Skeletal muscle satellite cell (primary cell): Measurements from ENCODE around the gene SLC15A3.
"Not testable (repeated sequence)": the region's sequence is repeated elsewhere in the genome, so short reads cannot be mapped to it uniquely, and the experiment has no call there.

Source experiments
- H3K27me3 ChIP-seq: 2 replicates; pipeline ENCODE4 v1.7.0; 2013; ENCODE audit warnings: low read length; ENCODE audit not compliant: control insufficient read depth, insufficient read depth
- H3K36me3 ChIP-seq: 2 replicates; pipeline ENCODE4 v1.7.0; 2013; ENCODE audit warnings: mild to moderate bottlenecking, control low read depth, low read length; ENCODE audit not compliant: insufficient read depth
- H3K4me1 ChIP-seq: 2 replicates; pipeline ENCODE4 v1.7.0; 2013; ENCODE audit warnings: low read length; ENCODE audit not compliant: control insufficient read depth, insufficient read depth
- H3K4me2 ChIP-seq: 2 replicates; pipeline ENCODE4 v1.7.0; 2013; ENCODE audit warnings: mild to moderate bottlenecking, low read length
- H3K4me3 ChIP-seq: 2 replicates; pipeline ENCODE4 v1.7.0; 2013; ENCODE audit warnings: low read length
- H3K9ac ChIP-seq: 2 replicates; pipeline ENCODE4 v1.7.0; 2013; ENCODE audit warnings: mild to moderate bottlenecking, low read depth, low read length, moderate library complexity
- H3K9me3 ChIP-seq: replicated peaks from 2 replicates; pipeline ENCODE4 v1.7.0; 2013; ENCODE audit warnings: mild to moderate bottlenecking, control low read depth, low read length

SLC15A3 gene

GRCh38 chr11:60974316-60974715 is 22.3 kb upstream of the SLC15A3 start:
- H3K4me3 ChIP-seq, H3K9me3 ChIP-seq, H3K4me2 ChIP-seq, H3K36me3 ChIP-seq, H3K9ac ChIP-seq, H3K4me1 ChIP-seq: not testable (repeated sequence)
- peaks cover 40% of the 10 kb centered on the region for H3K27me3 ChIP-seq

GRCh38 chr11:60973699-60974098 is 21.7 kb upstream of the SLC15A3 start:
- H3K9ac ChIP-seq, result no peak overlapping the region
- H3K4me1 ChIP-seq, result no peaks in the 10 kb centered on the region
- no peak overlapping the region for H3K4me2 ChIP-seq
- no peak overlapping the region for H3K4me3 ChIP-seq
- peaks cover 38% of the 10 kb centered on the region for H3K27me3 ChIP-seq
- no peaks in the 10 kb centered on the region for H3K9me3 ChIP-seq
- no peaks in the 10 kb centered on the region for H3K36me3 ChIP-seq

GRCh38 chr11:60972182-60973030 is 20.4 kb upstream of the SLC15A3 start:
- no peaks in the 10 kb centered on the region for H3K4me1 ChIP-seq
- H3K4me2 ChIP-seq, result no peak overlapping the region
- H3K4me3 ChIP-seq, result no peak overlapping the region
- peaks cover 34% of the 10 kb centered on the region for H3K27me3 ChIP-seq
- no peak overlapping the region for H3K9ac ChIP-seq
- no peaks in the 10 kb centered on the region for H3K36me3 ChIP-seq
- no peaks in the 10 kb centered on the region for H3K9me3 ChIP-seq

GRCh38 chr11:60971520-60971919 is 19.5 kb upstream of the SLC15A3 start, which contains the start of gene CD6:
Gene CD6, plus strand, starts transcription at chr11:60971680. Its CDS starts 186 bp downstream, at chr11:60971866.
- Histone ChIP-seq H3K9ac (no peak within 1 kb of the TSS), H3K27me3 (peaks cover 38% of the 10 kb centered on the region), H3K36me3 (no peaks in the 10 kb centered on the region), H3K9me3 (no peaks in the 10 kb centered on the region), H3K4me1 (no peaks in the 10 kb centered on the region), H3K4me2 (no peak within 1 kb of the TSS), H3K4me3 (no peak within 1 kb of the TSS)

- Histone ChIP-seq H3K27me3 (peaks cover 42% of the 10 kb centered on the region), H3K36me3 (no peaks in the 10 kb centered on the region), H3K4me1 (no peaks in the 10 kb centered on the region), H3K4me2 (no peak overlapping the region), H3K4me3 (no peak overlapping the region), H3K9me3 (no peaks in the 10 kb centered on the region), H3K9ac (no peak overlapping the region)
Observed at GRCh38 chr11:60970890-60971289, 18.9 kb upstream of the SLC15A3 start.

- Histone ChIP-seq H3K9ac (no peak overlapping the region), H3K4me3 (no peak overlapping the region), H3K27me3 (peaks cover 45% of the 10 kb centered on the region), H3K4me1 (no peaks in the 10 kb centered on the region), H3K36me3 (no peaks in the 10 kb centered on the region), H3K4me2 (no peak overlapping the region), H3K9me3 (no peaks in the 10 kb centered on the region)
Observed at GRCh38 chr11:60970369-60970774, 18.4 kb upstream of the SLC15A3 start.

- Histone ChIP-seq H3K36me3 (no peaks in the 10 kb centered on the region), H3K4me1 (no peaks in the 10 kb centered on the region), H3K9me3 (no peaks in the 10 kb centered on the region), H3K4me2 (no peak overlapping the region), H3K27me3 (peaks cover 47% of the 10 kb centered on the region), H3K9ac (no peak overlapping the region), H3K4me3 (no peak overlapping the region)
Observed at GRCh38 chr11:60968223-60968622, 16.2 kb upstream of the SLC15A3 start.

- H3K36me3 ChIP-seq, result no peaks in the 10 kb centered on the region
- no peak overlapping the region for H3K4me2 ChIP-seq
- H3K4me3 ChIP-seq, result no peak overlapping the region
- no peaks in the 10 kb centered on the region for H3K9me3 ChIP-seq
- H3K27me3 ChIP-seq, result peaks cover 47% of the 10 kb centered on the region
- no peaks in the 10 kb centered on the region for H3K4me1 ChIP-seq
- H3K9ac ChIP-seq, result no peak overlapping the region
Observed at GRCh38 chr11:60966890-60967289, 14.9 kb upstream of the SLC15A3 start.

GRCh38 chr11:60964801-60965200 is 12.8 kb upstream of the SLC15A3 start:
- Histone ChIP-seq H3K4me3 (no peak overlapping the region), H3K9me3 (no peaks in the 10 kb centered on the region), H3K27me3 (peaks cover 67% of the 10 kb centered on the region), H3K4me2 (no peak overlapping the region), H3K36me3 (no peaks in the 10 kb centered on the region), H3K4me1 (no peaks in the 10 kb centered on the region), H3K9ac (no peak overlapping the region)

GRCh38 chr11:60960405-60960804 is 8.4 kb upstream of the SLC15A3 start:
- Histone ChIP-seq H3K9me3 (no peaks in the 10 kb centered on the region), H3K27me3 (peaks cover 47% of the 10 kb centered on the region), H3K4me2 (no peak overlapping the region), H3K9ac (no peak overlapping the region), H3K4me3 (no peak overlapping the region), H3K36me3 (no peaks in the 10 kb centered on the region), H3K4me1 (no peaks in the 10 kb centered on the region)

GRCh38 chr11:60959431-60959830 is 7.5 kb upstream of the SLC15A3 start:
- no peaks in the 10 kb centered on the region for H3K36me3 ChIP-seq
- H3K4me1 ChIP-seq, result no peaks in the 10 kb centered on the region
- H3K9me3 ChIP-seq, result no peaks in the 10 kb centered on the region
- H3K4me2 ChIP-seq, result no peak overlapping the region
- H3K4me3 ChIP-seq, result no peak overlapping the region
- no peak overlapping the region for H3K9ac ChIP-seq
- H3K27me3 ChIP-seq, result peaks cover 43% of the 10 kb centered on the region

GRCh38 chr11:60957188-60957587 is 5.2 kb upstream of the SLC15A3 start:
- H3K27me3 ChIP-seq, result peaks cover 33% of the 10 kb centered on the region
- no peaks in the 10 kb centered on the region for H3K36me3 ChIP-seq
- no peak overlapping the region for H3K4me2 ChIP-seq
- H3K9me3 ChIP-seq, result no peaks in the 10 kb centered on the region
- no peak overlapping the region for H3K9ac ChIP-seq
- H3K4me3 ChIP-seq, result no peak overlapping the region
- H3K4me1 ChIP-seq, result peaks cover 5% of the 10 kb centered on the region
